Fibroblast of lung (primary cell): ENCODE data around the gene COL19A1.

Experiments used
- CTCF ChIP-seq, 2 donors: IDR thresholded peaks in 1 of 2; conservative IDR thresholded peaks in 1 of 2; 1 replicate in 1 of 2; 2 replicates in 1 of 2; pipeline ENCODE4 v1.5.1; 2011 to 2012; ENCODE audit warnings: low read length in 2 of 2, control low read depth in 1 of 2, inconsistent platforms in 1 of 2, low read depth in 1 of 2, mild to moderate bottlenecking in 1 of 2
- EZH2 ChIP-seq: IDR thresholded peaks from 2 replicates; pipeline ENCODE4 v1.5.1; 2012; ENCODE audit warnings: low read length, control low read depth, mild to moderate bottlenecking; ENCODE audit errors: missing control alignments

GRCh38 chr6:69880601-69881000 is 14.2 kb downstream of the COL19A1 start:
- no peak for TF ChIP-seq CTCF (conservative IDR thresholded peaks at IDR 0.05 in 1 of 2, IDR thresholded peaks at IDR 0.05 in 1 of 2; ENCODE audit: low read depth in 1 of 2, low read length in 2 of 2)
- no peak for TF ChIP-seq EZH2
